Measurements from ENCODE around the gene GGT1.
"Not testable (repeated sequence)": the region's sequence is repeated elsewhere in the genome, so short reads cannot be mapped to it uniquely, and the experiment has no call there.

GRCh38 chr22:24607429-24607983 lies 4.5 kb downstream of the GGT1 start:
- not testable (repeated sequence) for TF ChIP-seq POLR2AphosphoS5 (IDR thresholded peaks at IDR 0.05; ENCODE audit: low read depth); CTCF (conservative IDR thresholded peaks at IDR 0.05; ENCODE audit: low read depth in 2 of 2); CREB1 (CRISPR knock-in tag; IDR thresholded peaks at IDR 0.05; ENCODE audit: low read depth); REST (IDR thresholded peaks at IDR 0.05; ENCODE audit: unreplicated experiment); EZH2 (IDR thresholded peaks at IDR 0.05; ENCODE audit: low read depth, unreplicated experiment); EZH2phosphoT487 (IDR thresholded peaks at IDR 0.05; ENCODE audit: unreplicated experiment); JUNB (IDR thresholded peaks at IDR 0.05; ENCODE audit: unreplicated experiment); ETS1 (IDR thresholded peaks at IDR 0.05)
